OCI-LY1 (cell line): Measurements from ENCODE around the gene CRKL.

Experiments used
- CTCF ChIP-seq: fragments of 200-600 bp; sonication (generic), shearing (Covaris generic); IDR thresholded peaks from 2 replicates; pipeline ENCODE4 v1.5.1; 2017; ENCODE audit warnings: mild to moderate bottlenecking, antibody characterized with exemption, low read length, moderate library complexity, mixed read lengths
- EZH2 ChIP-seq: fragments of 200-600 bp; sonication (generic), shearing (Covaris generic); IDR thresholded peaks from 2 replicates; pipeline ENCODE4 v1.8.0; 2017; ENCODE audit warnings: borderline replicate concordance, mixed run types, mild to moderate bottlenecking, antibody characterized with exemption, low read length, moderate library complexity, mixed read lengths

- TF ChIP-seq CTCF (no peak), EZH2 (no peak)
Observed at GRCh38 chr22:20964090-20964798, 47.0 kb downstream of the CRKL start.
